ELR (cell line): ENCODE results near the gene KMT5C.

ENCODE experiments used
- DNase-seq: peaks from one replicate; pipeline ENCODE4 v3.0.0-alpha.2; 2015; ENCODE audit warnings: low read depth

The KMT5C gene

DNA sequence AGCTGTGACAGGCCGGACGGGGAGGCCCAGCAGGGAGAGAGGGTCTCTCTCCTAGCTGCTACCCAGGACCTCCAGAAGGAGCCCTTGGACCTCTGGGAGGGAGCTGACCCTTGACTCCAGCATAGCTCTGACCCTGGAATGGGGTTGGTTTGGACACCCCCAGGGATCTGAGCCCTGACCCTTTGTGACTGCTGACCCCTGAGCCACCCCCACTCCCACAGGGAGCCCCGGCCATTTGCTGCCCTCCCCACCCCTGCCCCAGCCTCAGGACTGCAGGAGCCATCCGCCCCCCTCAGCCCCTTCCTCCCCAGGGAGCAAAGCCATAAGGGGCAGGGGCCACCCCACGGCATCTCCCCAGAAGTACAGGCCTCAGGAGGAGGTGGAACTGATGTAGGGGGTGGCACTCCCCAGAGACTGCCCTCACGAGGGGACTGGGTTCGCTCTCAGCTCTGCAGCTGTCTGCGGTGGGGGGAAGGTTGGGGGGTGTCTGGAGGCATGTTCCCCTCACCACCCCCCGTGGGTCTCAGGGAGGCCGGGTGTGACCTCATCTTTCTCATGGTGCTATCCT, 7.8 kb downstream of the KMT5C start:
- DNase-seq = no peak

DNA sequence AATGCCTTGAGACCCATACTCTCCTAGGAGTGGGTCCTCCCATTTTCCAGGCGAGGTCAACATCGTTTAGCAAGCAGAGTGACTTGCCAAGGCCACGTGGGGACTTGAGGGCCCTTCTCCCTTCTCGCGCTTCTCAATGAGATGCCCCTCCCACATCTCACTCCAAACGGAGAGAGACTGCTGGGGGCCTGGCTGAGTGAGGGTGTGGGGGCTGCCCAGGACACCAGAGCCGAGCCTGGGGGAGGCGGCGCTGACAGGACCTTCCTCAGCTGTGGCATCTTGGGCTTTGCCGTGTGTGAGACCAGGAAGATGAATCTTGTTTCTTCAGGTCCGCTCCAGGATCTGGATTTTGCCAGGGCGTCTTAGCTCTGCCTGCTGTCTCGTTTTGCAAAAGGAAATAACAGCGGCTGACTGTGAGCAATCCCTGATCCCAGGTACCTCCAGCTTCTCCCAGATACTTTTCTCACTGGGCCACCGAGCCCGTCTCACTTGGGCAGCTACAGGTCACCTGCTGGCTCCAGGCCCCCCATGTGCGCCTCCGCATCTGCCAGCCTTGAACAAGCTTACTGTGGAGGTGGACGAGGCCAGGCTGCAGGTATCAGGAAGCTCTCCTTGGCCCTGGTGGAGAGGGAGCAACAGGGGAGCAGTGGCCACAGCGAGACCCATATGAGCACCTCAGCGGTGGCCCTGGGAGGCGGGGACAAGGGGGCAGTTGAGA, 8.8 kb downstream of the KMT5C start:
- no peak for DNase-seq

DNA sequence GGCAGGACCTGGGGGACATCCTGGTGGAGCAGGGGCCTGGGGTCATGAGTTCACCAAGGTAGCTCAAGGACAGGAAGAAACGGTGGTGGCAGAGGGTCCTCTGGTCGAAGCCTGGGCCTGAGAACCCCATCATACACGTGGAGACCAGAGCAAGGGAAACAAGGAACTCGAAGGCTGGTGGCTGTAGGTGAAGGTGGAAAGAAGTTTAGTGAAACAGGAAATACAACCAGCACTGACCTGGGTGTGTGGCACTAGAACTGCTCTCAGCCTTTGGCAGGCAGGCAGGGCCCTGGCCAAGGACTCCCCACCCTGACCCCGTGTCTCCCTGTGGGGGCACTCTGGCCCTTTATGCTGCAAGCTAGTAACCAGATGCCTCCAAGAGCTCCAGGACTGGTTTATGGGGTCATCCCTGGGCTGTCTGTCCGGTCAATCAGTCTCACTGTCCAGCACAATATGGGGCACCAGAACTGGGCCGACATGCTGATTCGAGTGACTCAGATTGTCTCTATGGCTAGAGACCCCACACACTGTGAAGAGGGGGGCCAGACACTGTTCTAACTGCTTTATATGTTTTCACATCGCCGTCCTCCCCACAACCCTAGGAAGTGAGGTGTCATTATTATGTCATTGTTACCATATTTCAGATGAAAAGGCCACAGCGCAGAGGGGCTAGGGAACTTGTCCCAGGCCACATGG, 11.1 kb downstream of the KMT5C start:
- DNase-seq = no peak

DNA sequence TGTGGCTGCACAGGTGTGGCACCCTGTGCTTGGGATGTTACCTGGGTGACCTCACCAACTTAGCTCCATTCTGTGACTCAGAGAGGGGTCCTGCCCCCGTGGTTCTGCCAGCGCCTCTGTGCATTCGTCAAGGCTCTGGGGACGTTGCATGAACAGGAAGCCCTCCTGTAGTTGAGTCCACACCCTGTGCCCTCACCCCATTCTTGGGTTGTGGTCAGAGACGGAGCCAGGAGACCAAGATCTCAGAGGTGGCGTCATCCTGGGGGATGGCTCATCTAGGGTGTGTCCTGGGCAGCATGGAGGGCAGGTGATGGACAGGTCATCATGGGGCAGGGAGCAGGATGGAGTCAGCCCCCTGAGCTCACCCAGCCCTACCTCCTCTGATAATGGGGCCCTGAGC, 12.4 kb downstream of the KMT5C start:
- DNase-seq = no peak

GRCh38 chr19:55352549-55353145, 13.0 kb downstream of the KMT5C start:
- DNase-seq = no peak

DNA sequence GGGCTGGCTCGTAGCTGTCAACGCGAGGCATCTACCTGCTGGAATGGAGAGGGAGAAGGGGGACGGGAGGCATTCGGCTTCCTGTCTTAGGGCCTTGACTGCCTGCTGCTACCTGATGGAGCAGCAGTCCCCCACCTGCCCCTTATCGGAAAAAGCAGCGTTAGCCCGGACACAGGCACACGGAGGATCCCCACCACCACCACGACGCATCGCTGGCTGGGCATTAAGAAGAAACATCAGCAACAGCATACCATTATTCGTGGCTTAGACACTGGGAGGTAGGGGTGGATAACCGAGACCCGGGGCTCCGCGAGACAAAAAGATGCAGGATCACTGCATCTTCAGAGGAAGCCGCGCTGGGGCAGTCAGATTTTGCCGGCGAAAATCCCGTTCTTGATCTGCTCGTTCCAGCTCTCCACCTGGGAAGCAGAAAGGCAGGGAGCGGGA, 13.7 kb downstream of the KMT5C start:
- no peak for DNase-seq

GRCh38 chr19:55353803-55354697, 14.4 kb downstream of the KMT5C start:
- peak; percentile 47 for DNase-seq

GRCh38 chr19:55354698-55355212, 15.1 kb downstream of the KMT5C start, which contains the start of gene COX6B2:
TSS of gene COX6B2 (minus strand) at chr19:55354719. CDS start at chr19:55354521, 198 bp downstream.
- no peak for DNase-seq

- DNase-seq = no peak
Measured at GRCh38 chr19:55355213-55355821, 15.6 kb downstream of the KMT5C start.

GRCh38 chr19:55358493-55358892, 18.8 kb downstream of the KMT5C start:
- DNase-seq = no peak

GRCh38 chr19:55358943-55359908, 19.6 kb downstream of the KMT5C start:
- no peak for DNase-seq

DNA sequence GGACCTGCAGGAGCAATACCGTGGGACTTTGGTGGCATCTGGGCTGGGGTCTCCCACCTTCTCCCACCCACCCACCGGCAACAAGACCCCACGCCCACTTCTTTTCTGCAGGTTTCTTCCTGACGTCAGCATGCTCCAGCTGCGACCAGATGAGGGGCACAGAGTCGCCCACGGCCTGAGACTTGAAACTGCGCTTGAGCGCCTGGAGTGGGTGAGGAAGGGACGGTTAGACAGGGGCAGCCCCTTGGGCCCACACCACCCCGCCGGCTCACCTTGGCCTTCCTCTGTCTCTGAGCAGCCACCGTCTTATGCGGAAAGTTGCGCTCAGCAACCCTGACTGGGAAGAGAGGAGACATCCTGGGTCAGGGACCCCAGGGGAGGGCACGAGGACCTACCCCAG, 21.2 kb downstream of the KMT5C start:
- no peak for DNase-seq

DNA sequence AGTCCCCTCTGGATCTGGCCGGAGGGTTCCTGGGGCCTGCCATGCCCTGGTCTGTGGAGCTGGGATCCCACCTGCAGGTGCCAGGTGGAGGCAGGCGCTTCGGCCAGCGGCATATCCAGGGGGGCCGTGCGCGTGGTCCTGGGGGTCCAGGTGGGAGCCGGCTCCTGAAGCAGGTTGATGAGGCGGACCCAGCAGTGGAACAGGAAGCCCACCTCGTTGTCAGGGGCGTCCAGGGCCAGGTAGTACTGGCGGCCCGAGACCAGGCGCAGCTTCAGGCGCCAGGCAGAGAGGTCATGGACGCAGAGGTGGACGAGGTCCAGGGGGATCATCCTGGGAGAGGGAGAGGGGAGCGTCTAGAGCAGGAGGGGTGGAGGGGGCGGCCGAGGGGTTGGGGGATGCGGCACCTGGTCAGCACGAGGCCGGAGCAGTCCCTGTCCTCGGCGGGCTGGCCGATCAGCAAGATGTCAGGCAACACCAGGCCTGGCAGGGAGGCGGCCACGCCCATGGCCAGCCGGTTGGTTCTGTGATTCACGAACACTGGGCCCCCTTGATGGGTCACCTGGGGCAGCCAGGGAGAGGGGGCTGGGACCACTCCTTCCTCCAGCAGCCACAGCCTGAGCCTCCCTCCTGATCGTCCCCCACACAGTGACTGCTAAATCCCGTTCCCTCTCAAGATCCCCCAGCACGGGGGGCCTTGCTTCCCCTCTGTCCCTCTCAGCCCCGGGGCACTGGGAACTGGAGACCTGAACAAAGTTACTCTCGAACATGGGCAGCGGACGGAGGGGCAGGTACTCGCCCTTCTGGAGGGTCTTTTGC, 22.7 kb downstream of the KMT5C start:
- DNase-seq = no peak

GRCh38 chr19:55362990-55363716, 23.5 kb downstream of the KMT5C start, which contains the start of gene GARIN5B:
TSS of gene GARIN5B (minus strand) at chr19:55363260. CDS start at chr19:55363066, 194 bp downstream.
- no peak for DNase-seq

GRCh38 chr19:55365245-55365644, 25.6 kb downstream of the KMT5C start:
- DNase-seq = no peak

GRCh38 chr19:55365964-55366363, 26.3 kb downstream of the KMT5C start:
- DNase-seq = no peak

GRCh38 chr19:55366790-55367189, 27.1 kb downstream of the KMT5C start:
- DNase-seq = no peak

DNA sequence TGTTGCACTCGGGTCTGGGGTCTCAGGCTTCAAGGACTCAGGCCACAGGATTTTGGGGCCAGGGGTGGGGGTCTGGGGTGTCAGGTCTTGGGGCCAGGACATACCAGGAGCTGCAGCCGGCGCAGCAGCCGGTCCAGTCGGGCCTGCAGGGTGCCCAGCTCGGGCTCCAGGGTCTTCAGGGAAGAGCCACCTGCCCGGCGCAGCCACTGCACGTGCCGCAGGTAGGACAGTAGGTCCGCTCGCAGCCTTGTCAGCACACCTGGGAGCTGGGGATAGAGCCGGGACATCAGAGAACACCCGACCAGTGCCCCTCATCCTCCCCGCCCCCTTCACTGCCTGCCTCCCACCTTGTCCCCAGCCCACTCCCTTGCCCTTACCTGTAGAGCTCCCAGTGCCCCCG, 28.4 kb downstream of the KMT5C start:
- no peak for DNase-seq
